Fibroblast of pulmonary artery (primary cell): ENCODE data around the gene ACTR3C.
"Not testable (repeated sequence)": the region's sequence is repeated elsewhere in the genome, so short reads cannot be mapped to it uniquely, and the experiment has no call there.

Experiments
- DNase-seq: peaks from one replicate; pipeline ENCODE4 v3.0.0-alpha.2; 2010; ENCODE audit warnings: low read depth
- H3K4me3 ChIP-seq: replicated peaks from 2 replicates; pipeline ENCODE4 v1.5.1; 2011; ENCODE audit warnings: low read depth, mild to moderate bottlenecking, control low read depth, low read length, moderate library complexity

ACTR3C gene

GRCh38 chr7:150262656-150263055 is 60.7 kb downstream of the ACTR3C start:
- not testable (repeated sequence) for DNase-seq

GRCh38 chr7:150247745-150248144 is 75.6 kb downstream of the ACTR3C start:
- not testable (repeated sequence) for H3K4me3 ChIP-seq, DNase-seq

More at GRCh38 chr7:150262656-150263055, 60.7 kb downstream of the ACTR3C start:
- not testable (repeated sequence) for H3K4me3 ChIP-seq

- not testable (repeated sequence) for H3K4me3 ChIP-seq, DNase-seq
These were observed 78.1 kb downstream of the ACTR3C start for GRCh38 chr7:150245208-150245607.

GRCh38 chr7:150242935-150243334 is 80.4 kb downstream of the ACTR3C start:
- DNase-seq, H3K4me3 ChIP-seq: not testable (repeated sequence)

GRCh38 chr7:150225444-150225843 is 97.9 kb downstream of the ACTR3C start:
- H3K4me3 ChIP-seq, DNase-seq: not testable (repeated sequence)

GRCh38 chr7:150222083-150222972 is 101.0 kb downstream of the ACTR3C start:
- H3K4me3 ChIP-seq, DNase-seq: not testable (repeated sequence)

- not testable (repeated sequence) for H3K4me3 ChIP-seq, DNase-seq
These were observed 102.6 kb downstream of the ACTR3C start for GRCh38 chr7:150220673-150221181.

GRCh38 chr7:150219941-150220658 is 103.2 kb downstream of the ACTR3C start:
- not testable (repeated sequence) for H3K4me3 ChIP-seq, DNase-seq

- DNase-seq, H3K4me3 ChIP-seq: not testable (repeated sequence)
These were observed 116.5 kb downstream of the ACTR3C start for GRCh38 chr7:150206848-150207247.

- not testable (repeated sequence) for DNase-seq, H3K4me3 ChIP-seq
These were observed 117.5 kb downstream of the ACTR3C start for GRCh38 chr7:150205866-150206265.

GRCh38 chr7:150204577-150204976 is 118.8 kb downstream of the ACTR3C start:
- not testable (repeated sequence) for H3K4me3 ChIP-seq, DNase-seq

- H3K4me3 ChIP-seq, DNase-seq: not testable (repeated sequence)
These were observed 120.5 kb downstream of the ACTR3C start for GRCh38 chr7:150202894-150203293.
